ENCODE measurements around the gene NPPB. TPM values are rescaled to one million over a fixed set of nuclear protein-coding genes. Genes with fewer than 3 reads are reported as not detected.

NPPB gene
- total RNA-seq, 1 donor from 2014 or later: not detected

- Mint-ChIP-seq H3K27me3 (peaks cover 17% of the 10 kb centered on the region), H3K4me3 (no peak overlapping the region), H3K36me3 (ENCODE audit: low read depth) (no peaks in the 10 kb centered on the region), H3K27ac (no peak overlapping the region), H3K4me1 (no peaks in the 10 kb centered on the region), H3K9me3 (no peaks in the 10 kb centered on the region)
- TF ChIP-seq CTCF (IDR thresholded peaks at IDR 0.05): no peak
- ChIA-PET POLR2A (interaction anchor here (1.5 kb wide), 1 partner anchor 27 kb away, joined by 8 read pairs; no protein-coding TSS in a partner anchor), CTCF (no interaction called here)
- intact Hi-C loops (cut with micrococcal nuclease): no loop called here
- DNase-seq (no peak), ATAC-seq (ENCODE audit: low read depth) (no peak)
Observed at GRCh38 chr1:11880911-11881748, 22.4 kb upstream of the NPPB start.

GRCh38 chr1:11880181-11880575, 21.4 kb upstream of the NPPB start:
- no peak overlapping the region for H3K27ac Mint-ChIP-seq
- no peak for TF ChIP-seq CTCF (IDR thresholded peaks at IDR 0.05)
- no peak for DNase-seq
- H3K36me3 Mint-ChIP-seq (ENCODE audit: low read depth): no peaks in the 10 kb centered on the region
- ChIA-PET POLR2A (interaction anchor here (0.6 to 1.5 kb wide), 2 partner anchors 22 to 28 kb away, joined by 8 to 9 read pairs; no protein-coding TSS in a partner anchor), CTCF (no interaction called here)
- no peaks in the 10 kb centered on the region for H3K9me3 Mint-ChIP-seq
- no peaks in the 10 kb centered on the region for H3K4me1 Mint-ChIP-seq
- H3K4me3 Mint-ChIP-seq: no peak overlapping the region
- ATAC-seq (ENCODE audit: low read depth): no peak
- intact Hi-C loops (cut with micrococcal nuclease): no loop called here
- peaks cover 22% of the 10 kb centered on the region for H3K27me3 Mint-ChIP-seq

- Mint-ChIP-seq H3K4me3 (no peak overlapping the region), H3K4me1 (no peaks in the 10 kb centered on the region), H3K27me3 (peaks cover 23% of the 10 kb centered on the region), H3K27ac (no peak overlapping the region), H3K9me3 (no peaks in the 10 kb centered on the region), H3K36me3 (ENCODE audit: low read depth) (no peaks in the 10 kb centered on the region)
- intact Hi-C loops (cut with micrococcal nuclease): no loop called here
- POLR2A ChIA-PET: interaction anchor here (0.6 kb wide), 1 partner anchor 23 kb away, joined by 9 read pairs; no protein-coding TSS in a partner anchor
- no peak for DNase-seq
- TF ChIP-seq CTCF (IDR thresholded peaks at IDR 0.05): no peak
- ATAC-seq (ENCODE audit: low read depth): no peak
- CTCF ChIA-PET: no interaction called here
Observed at GRCh38 chr1:11879311-11880180, 20.8 kb upstream of the NPPB start.

- ChIA-PET POLR2A (no interaction called here), CTCF (no interaction called here)
- intact Hi-C loops (cut with micrococcal nuclease): no loop called here
- no peak overlapping the region for H3K27ac Mint-ChIP-seq
- DNase-seq (no peak), ATAC-seq (ENCODE audit: low read depth) (no peak)
- peaks cover 23% of the 10 kb centered on the region for H3K27me3 Mint-ChIP-seq
- H3K9me3 Mint-ChIP-seq: no peaks in the 10 kb centered on the region
- H3K36me3 Mint-ChIP-seq (ENCODE audit: low read depth): no peaks in the 10 kb centered on the region
- H3K4me1 Mint-ChIP-seq: no peaks in the 10 kb centered on the region
- TF ChIP-seq CTCF (IDR thresholded peaks at IDR 0.05): no peak
- no peak overlapping the region for H3K4me3 Mint-ChIP-seq
Observed at GRCh38 chr1:11878891-11879190, 20.1 kb upstream of the NPPB start.
